ENCODE data around the gene PLK3.

DNA sequence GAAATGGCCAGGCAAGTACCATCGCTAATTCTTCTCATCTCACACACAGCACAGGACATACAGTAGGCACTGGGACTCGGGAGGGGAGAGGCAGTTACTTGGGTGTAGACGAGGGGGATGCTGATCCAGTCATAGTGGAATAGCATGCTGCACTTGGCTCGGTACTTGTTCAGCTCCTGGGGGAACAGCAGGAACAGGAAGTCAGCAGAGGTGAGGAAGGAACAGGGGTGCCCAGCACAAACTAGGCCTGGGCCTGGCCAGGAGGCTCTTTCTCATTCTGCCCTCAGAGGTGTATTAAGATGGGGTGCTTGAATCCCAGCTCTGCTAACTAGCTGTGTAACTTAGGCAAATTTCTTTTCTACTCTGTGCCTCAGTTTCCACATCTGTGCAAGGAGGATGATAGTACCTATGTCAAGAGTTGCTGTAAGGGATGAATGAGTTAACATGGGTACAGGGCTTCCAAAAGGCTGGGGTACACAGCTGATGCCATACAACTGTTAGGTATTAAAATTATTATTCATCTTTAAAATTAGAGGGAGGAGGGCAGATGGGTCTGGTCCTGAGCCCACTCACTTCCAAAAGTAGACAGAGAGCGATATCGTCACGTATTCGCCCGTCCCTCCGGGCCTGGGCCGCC, 14.6 kb upstream of the PLK3 start:
- TF ChIP-seq YY1 (IDR thresholded peaks at IDR 0.05; ENCODE audit: extremely low read depth, insufficient replicate concordance, low read depth, low read length) (no peak), CTCF (IDR thresholded peaks at IDR 0.05 in 2 of 3, conservative IDR thresholded peaks at IDR 0.05 in 1 of 3; ENCODE audit: borderline replicate concordance in 1 of 3, insufficient read depth in 1 of 3, low read depth in 2 of 3, low read length in 2 of 3) (no peak), CEBPB (IDR thresholded peaks at IDR 0.05; ENCODE audit: low read depth) (no peak), POLR2A (IDR thresholded peaks at IDR 0.05; ENCODE audit: borderline replicate concordance, extremely low read depth, insufficient read depth, insufficient read length) (no peak), EZH2phosphoT487 (IDR thresholded peaks at IDR 0.05; ENCODE audit: borderline replicate concordance) (no peak), POLR2AphosphoS5 (IDR thresholded peaks at IDR 0.05; ENCODE audit: low read depth, low read length) (no peak), EZH2 (IDR thresholded peaks at IDR 0.05) (no peak), SIN3A (IDR thresholded peaks at IDR 0.05; ENCODE audit: low read depth) (no peak), EGR1 (IDR thresholded peaks at IDR 0.05; ENCODE audit: low read depth) (no peak), REST (IDR thresholded peaks at IDR 0.05; ENCODE audit: low read depth) (no peak), FOSL1 (IDR thresholded peaks at IDR 0.05; ENCODE audit: low read depth) (no peak), TCF7L2 (IDR thresholded peaks at IDR 0.05; ENCODE audit: borderline replicate concordance, extremely low read depth, insufficient read depth, insufficient read length) (no peak)
